ENCODE results near the gene SRSF8.

- TF ChIP-seq, protein P1, sequence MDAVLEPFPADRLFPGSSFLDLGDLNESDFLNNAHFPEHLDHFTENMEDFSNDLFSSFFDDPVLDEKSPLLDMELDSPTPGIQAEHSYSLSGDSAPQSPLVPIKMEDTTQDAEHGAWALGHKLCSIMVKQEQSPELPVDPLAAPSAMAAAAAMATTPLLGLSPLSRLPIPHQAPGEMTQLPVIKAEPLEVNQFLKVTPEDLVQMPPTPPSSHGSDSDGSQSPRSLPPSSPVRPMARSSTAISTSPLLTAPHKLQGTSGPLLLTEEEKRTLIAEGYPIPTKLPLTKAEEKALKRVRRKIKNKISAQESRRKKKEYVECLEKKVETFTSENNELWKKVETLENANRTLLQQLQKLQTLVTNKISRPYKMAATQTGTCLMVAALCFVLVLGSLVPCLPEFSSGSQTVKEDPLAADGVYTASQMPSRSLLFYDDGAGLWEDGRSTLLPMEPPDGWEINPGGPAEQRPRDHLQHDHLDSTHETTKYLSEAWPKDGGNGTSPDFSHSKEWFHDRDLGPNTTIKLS (IDR thresholded peaks at IDR 0.05; ENCODE audit: borderline replicate concordance, low read depth): no peak
- TF ChIP-seq ARID2 (IDR thresholded peaks at IDR 0.05) (no peak), POLR2A (conservative IDR thresholded peaks at IDR 0.05) (no peak), ZNF146 (CRISPR knock-in tag; IDR thresholded peaks at IDR 0.05; ENCODE audit: unreplicated experiment) (no peak), ZBTB17 (CRISPR knock-in tag; IDR thresholded peaks at IDR 0.05) (no peak), FOXK2 (conservative IDR thresholded peaks at IDR 0.05 in 1 of 2, IDR thresholded peaks at IDR 0.05 in 1 of 2; ENCODE audit: low read depth in 2 of 2) (no peak), ARID3A (IDR thresholded peaks at IDR 0.05; ENCODE audit: borderline replicate concordance, low read depth, low read length) (no peak), NR2C1 (IDR thresholded peaks at IDR 0.05) (no peak), NR2C1 (tag; IDR thresholded peaks at IDR 0.05) (no peak), YBX1 (IDR thresholded peaks at IDR 0.05) (no peak)
Measured at GRCh38 chr11:95065336-95065735, 1.4 kb upstream of the SRSF8 start.
